H1 (cell line): Measurements from ENCODE around the gene SLC39A9. TPM values are rescaled to one million over a fixed set of nuclear protein-coding genes. Genes with fewer than 3 reads are reported as not detected.

Experiments used
- CTCF ChIA-PET: fragments of 300-600 bp; sonication (Branson Sonifier 250); formaldehyde crosslinking; loops from one replicate; lab custom pipeline; 2021; ENCODE audit not compliant: partially characterized antibody; lab: Charles Lee
- POLR2A ChIA-PET: fragments of 300-600 bp; sonication (Branson Sonifier 250); formaldehyde crosslinking; loops from one replicate; lab custom pipeline; 2021; ENCODE audit warnings: inconsistent platforms; ENCODE audit not compliant: partially characterized antibody; lab: Charles Lee
- DNase-seq, 2 experiments: peaks; one replicate each; pipeline versions ENCODE4 v3.0.0 to v3.0.0-alpha.2; 2010 to 2022; ENCODE audit warnings: low spot score in 2 of 2, low read depth in 1 of 2, mixed read lengths in 1 of 2
- FAIRE-seq: peaks from 2 replicates; lab custom pipeline; 2011; peaks lifted over from hg19 to GRCh38; lab: Jason Lieb, UNC
- H2AFZ ChIP-seq: 2 replicates; pipeline ENCODE4 v1.8.1; 2012; ENCODE audit warnings: low read length, inconsistent platforms
- H2AK5ac ChIP-seq: 2 replicates; pipeline ENCODE4 v1.6.1; 2013; ENCODE audit warnings: low read depth, low read length
- H2BK120ac ChIP-seq: replicated peaks from 2 replicates; pipeline ENCODE3; 2013; ENCODE audit warnings: low read depth, low read length, inconsistent platforms
- H2BK12ac ChIP-seq: 2 replicates; pipeline ENCODE4 v1.6.1; 2013; ENCODE audit warnings: low read depth, low read length
- H2BK15ac ChIP-seq: 2 replicates; pipeline ENCODE4 v1.6.1; 2013; ENCODE audit warnings: low read length
- H2BK20ac ChIP-seq: 2 replicates; pipeline ENCODE4 v1.6.1; 2013; ENCODE audit warnings: low read length
- H2BK5ac ChIP-seq: 2 replicates; pipeline ENCODE4 v1.6.1; 2013; ENCODE audit warnings: low read depth, low read length
- H3K14ac ChIP-seq: 2 replicates; pipeline ENCODE4 v1.6.1; 2013; ENCODE audit warnings: inconsistent platforms; ENCODE audit not compliant: insufficient read length
- H3K18ac ChIP-seq: 2 replicates; pipeline ENCODE4 v1.6.1; 2013; ENCODE audit warnings: low read length; ENCODE audit errors: extremely low read depth
- H3K23ac ChIP-seq: 2 replicates; pipeline ENCODE4 v1.6.1; 2013; ENCODE audit warnings: inconsistent platforms; ENCODE audit not compliant: insufficient read length
- H3K23me2 ChIP-seq: 2 replicates; pipeline ENCODE4 v1.6.1; 2013; ENCODE audit warnings: low read depth, low read length
- H3K27ac ChIP-seq: 2 replicates; pipeline ENCODE4 v1.6.1; 2011; ENCODE audit warnings: low read depth, low read length, inconsistent platforms
- H3K27me3 ChIP-seq, 4 experiments: replicated peaks in 1 of 4; 1 replicate in 1 of 4; 2 replicates in 3 of 4; pipeline versions ENCODE4 v1.6.1 to v1.8.1; 2011 to 2013; ENCODE audit warnings: low read length in 3 of 4, mild to moderate bottlenecking in 3 of 4, inconsistent platforms in 2 of 4, mixed read lengths in 2 of 4, moderate library complexity in 1 of 4; ENCODE audit not compliant: control insufficient read depth in 3 of 4, insufficient read depth in 3 of 4; ENCODE audit errors: extremely low read depth in 1 of 4
- H3K36me3 ChIP-seq, 4 experiments: 2 replicates each; pipeline versions ENCODE4 v1.6.1 to v1.8.1; 2011 to 2013; ENCODE audit warnings: mild to moderate bottlenecking in 4 of 4, low read length in 3 of 4, moderate library complexity in 2 of 4, control low read depth in 1 of 4, inconsistent platforms in 1 of 4; ENCODE audit not compliant: insufficient read depth in 4 of 4, control insufficient read depth in 2 of 4
- H3K4ac ChIP-seq: replicated peaks from 2 replicates; pipeline ENCODE3; 2013; ENCODE audit warnings: low read length, low read depth, mixed read lengths, inconsistent platforms; ENCODE audit not compliant: insufficient read length
- H3K4me1 ChIP-seq, 4 experiments: replicated peaks in 1 of 4; 1 replicate in 1 of 4; 2 replicates in 3 of 4; pipeline versions ENCODE4 v1.6.1 to v1.8.1; 2011 to 2013; ENCODE audit warnings: low read length in 3 of 4, inconsistent platforms in 2 of 4, mixed read lengths in 1 of 4; ENCODE audit not compliant: insufficient read depth in 4 of 4, control insufficient read depth in 3 of 4
- H3K4me2 ChIP-seq, 2 experiments: 2 replicates each; pipeline versions ENCODE4 v1.6.1 to v1.8.1; 2011 to 2013; ENCODE audit warnings: low read depth in 2 of 2, low read length in 2 of 2, control low read depth in 1 of 2, inconsistent platforms in 1 of 2, mild to moderate bottlenecking in 1 of 2; ENCODE audit not compliant: insufficient read depth in 1 of 2
- H3K4me3 ChIP-seq, 4 experiments: fragments of 200-600, 300-600 bp in 1 of 4; sonication (generic), shearing (Covaris generic), sonication (Bioruptor Twin) in 1 of 4; 2 replicates each; pipeline versions ENCODE4 v1.5.1 to v1.8.1; 2011 to 2016; ENCODE audit warnings: low read length in 4 of 4, low read depth in 3 of 4, control low read depth in 2 of 4, inconsistent platforms in 2 of 4, mild to moderate bottlenecking in 2 of 4, mixed read lengths in 1 of 4, moderate library complexity in 1 of 4; ENCODE audit not compliant: insufficient read depth in 2 of 4; ENCODE audit errors: extremely low read depth in 1 of 4
- H3K56ac ChIP-seq: replicated peaks from 2 replicates; pipeline ENCODE3; 2013; ENCODE audit warnings: low read depth, mild to moderate bottlenecking, mixed read lengths, low read length, inconsistent platforms; ENCODE audit not compliant: insufficient read length
- H3K79me1 ChIP-seq: 2 replicates; pipeline ENCODE4 v1.6.1; 2013; ENCODE audit warnings: low read depth, low read length, control low read depth
- H3K79me2 ChIP-seq, 2 experiments: 2 replicates each; pipeline versions ENCODE4 v1.6.1 to v1.8.1; 2012 to 2013; ENCODE audit warnings: low read length in 2 of 2, mild to moderate bottlenecking in 2 of 2, inconsistent platforms in 1 of 2; ENCODE audit not compliant: insufficient read depth in 2 of 2, control insufficient read depth in 1 of 2
- H3K9ac ChIP-seq, 4 experiments: replicated peaks in 1 of 4; 1 replicate in 1 of 4; 2 replicates in 3 of 4; pipeline versions ENCODE4 v1.6.1 to v1.8.1; 2011 to 2013; ENCODE audit warnings: low read depth in 3 of 4, low read length in 3 of 4, control low read depth in 2 of 4, mild to moderate bottlenecking in 2 of 4, moderate library complexity in 2 of 4, inconsistent platforms in 1 of 4; ENCODE audit errors: extremely low read depth in 1 of 4
- H3K9me3 ChIP-seq, 2 experiments: 2 replicates each; pipeline versions ENCODE4 v1.6.1 to v1.8.1; 2012 to 2013; ENCODE audit warnings: mild to moderate bottlenecking in 2 of 2, moderate library complexity in 2 of 2, control low read depth in 1 of 2, inconsistent platforms in 1 of 2, low read depth in 1 of 2, low read length in 1 of 2, mixed read lengths in 1 of 2; ENCODE audit not compliant: insufficient read depth in 2 of 2
- H4K20me1 ChIP-seq, 2 experiments: replicated peaks in 1 of 2; 2 replicates each; pipeline versions ENCODE3 to v1.8.1; 2011 to 2013; ENCODE audit warnings: inconsistent platforms in 2 of 2, low read length in 2 of 2, mild to moderate bottlenecking in 1 of 2; ENCODE audit not compliant: insufficient read depth in 2 of 2, control insufficient read depth in 1 of 2
- H4K5ac ChIP-seq: 2 replicates; pipeline ENCODE4 v1.6.1; 2013; ENCODE audit warnings: low read length, low read depth, mixed read lengths, inconsistent platforms; ENCODE audit not compliant: insufficient read length
- H4K8ac ChIP-seq: 2 replicates; pipeline ENCODE4 v1.8.0; 2013; ENCODE audit warnings: mild to moderate bottlenecking, moderate library complexity, low read length, inconsistent platforms; ENCODE audit not compliant: insufficient read depth; ENCODE audit errors: extremely low read depth
- H4K91ac ChIP-seq: replicated peaks from 2 replicates; pipeline ENCODE3; 2013; ENCODE audit warnings: low read length, mixed read lengths, inconsistent platforms; ENCODE audit not compliant: insufficient read length
- CBX8 ChIP-seq: fragments of 300-800, 300-1000 bp; sonication (generic); IDR thresholded peaks from 2 replicates; pipeline ENCODE4 v1.7.1; 2016; ENCODE audit warnings: low read depth, low read length, borderline replicate concordance
- CTBP2 ChIP-seq: IDR thresholded peaks from 2 replicates; pipeline ENCODE4 v1.7.0; 2011; ENCODE audit warnings: borderline replicate concordance, mild to moderate bottlenecking, moderate library complexity, mixed read lengths, low read length; ENCODE audit not compliant: insufficient read depth, insufficient read length
- EGR1 ChIP-seq: IDR thresholded peaks from 2 replicates; pipeline ENCODE4 v1.6.1; 2011; ENCODE audit warnings: low read depth, low read length, borderline replicate concordance
- EZH2 ChIP-seq: fragments of 200-600 bp; sonication (generic); IDR thresholded peaks from 2 replicates; pipeline ENCODE4 v1.7.1; 2012; ENCODE audit warnings: low read depth, mild to moderate bottlenecking, moderate library complexity, low read length, inconsistent platforms; ENCODE audit not compliant: severe bottlenecking
- GABPA ChIP-seq: IDR thresholded peaks from 2 replicates; pipeline ENCODE4 v1.6.1; 2011; ENCODE audit warnings: mild to moderate bottlenecking, low read length, moderate library complexity, borderline replicate concordance; ENCODE audit not compliant: insufficient read depth
- HDAC2 ChIP-seq, 2 experiments: fragments of 300-600 bp in 1 of 2; sonication (generic) in 1 of 2; IDR thresholded peaks; 2 replicates each; pipeline ENCODE4 v1.6.1; 2011 to 2012; ENCODE audit warnings: low read depth in 2 of 2, low read length in 2 of 2, mild to moderate bottlenecking in 2 of 2, moderate library complexity in 2 of 2, borderline replicate concordance in 1 of 2, inconsistent platforms in 1 of 2
- JUN ChIP-seq: IDR thresholded peaks from 2 replicates; pipeline ENCODE4 v1.6.1; 2011; ENCODE audit warnings: low read depth, mild to moderate bottlenecking, improper control_type of control experiment, low read length
- TAF7 ChIP-seq: optimal IDR thresholded peaks from 2 replicates; pipeline ENCODE3; 2011; ENCODE audit warnings: low read depth, mild to moderate bottlenecking, inconsistent platforms, low read length, moderate library complexity, borderline replicate concordance
- YY1 ChIP-seq: IDR thresholded peaks from 2 replicates; pipeline ENCODE4 v1.6.1; 2011; ENCODE audit warnings: low read depth, mild to moderate bottlenecking, low read length
- WGBS, 2 experiments: shearing (Covaris generic) in 1 of 2; methylation state at CpG; one replicate each; pipeline versions ENCODE4 v1.1.6 to v1.1.7; 2013 to 2015; ENCODE audit warnings: low lambda C conversion rate in 2 of 2, mixed read lengths in 2 of 2, inconsistent platforms in 1 of 2, low coverage in 1 of 2, missing lambda C conversion rate in 1 of 2; ENCODE audit not compliant: insufficient replicate concordance in 2 of 2, insufficient coverage in 1 of 2, insufficient read length in 1 of 2; ENCODE audit errors: extremely low coverage in 1 of 2, missing lambda C conversion rate in 1 of 2; 5-methylcytosine and 5-hydroxymethylcytosine counted together
- polyA plus RNA-seq, 7 experiments: library from polyadenylated mRNA; depleted of rRNA in 3 of 7; stranded (reverse) in 5 of 7; unstranded in 2 of 7; fragments of >200 nt in 5 of 7; fragments of 200-250 nt in 2 of 7; gene quantifications; 1 replicate in 5 of 7; 2 replicates in 1 of 7; 4 replicates in 1 of 7; pipeline versions ENCODE4 v1.2.1 to v1.2.3, GENCODE V29; 2011 to 2013; ENCODE audit warnings: missing spikeins in 2 of 7, mixed read lengths in 2 of 7
- total RNA-seq: library from RNA; stranded (reverse); fragmentation: NEBNext Ultra II Directional; extraction: Animal tissue kit (Norgen Biotek cat#: 25700); gene quantifications from 2 replicates; pipeline ENCODE4 v1.2.1, GENCODE V29; 2021
- TF ChIP-seq, protein P1 (sequence below), 3 experiments: IDR thresholded peaks; 1 replicate in 2 of 3; 2 replicates in 1 of 3; pipeline versions ENCODE4 v1.5.1 to v1.6.1; 2011; ENCODE audit warnings: low read length in 3 of 3, mild to moderate bottlenecking in 3 of 3, inconsistent platforms in 2 of 3, low read depth in 1 of 3, moderate library complexity in 1 of 3; ENCODE audit not compliant: insufficient read depth in 1 of 3; ENCODE audit errors: control extremely low read depth in 1 of 3

SLC39A9 gene
- total and polyA plus RNA-seq, 2 of the 8 experiments (the other 6 are each of a cell fraction or from before 2014, with no cell fraction given) = 31.0 to 44.2 TPM

DNA sequence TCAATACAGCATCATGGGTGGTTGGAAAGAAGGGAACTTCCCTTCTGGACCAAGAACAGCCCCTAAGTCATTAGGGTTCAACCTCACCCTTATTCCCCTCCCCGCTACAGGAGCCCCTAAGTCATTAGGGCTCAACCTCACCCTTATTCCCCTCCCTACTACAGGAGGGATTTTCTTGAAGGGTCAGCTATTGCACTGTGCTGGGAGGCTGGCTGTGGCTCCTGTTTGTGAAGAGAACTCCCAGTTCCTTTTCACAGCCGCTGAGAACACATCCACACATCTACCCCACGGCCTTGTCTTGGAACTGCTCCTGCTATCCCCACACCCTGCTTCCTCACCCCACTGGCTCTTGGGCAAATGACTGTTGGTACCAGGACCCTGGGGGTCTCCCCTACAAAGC lies 45.3 kb upstream of the SLC39A9 start:
- Histone ChIP-seq H2BK12ac (no peak overlapping the region; the same call in 1 of the 2 replicates), H3K9ac (no peak overlapping the region), H3K4me3 (no peak overlapping the region), H2BK120ac (no peak overlapping the region), H3K27me3 (no peaks in the 10 kb centered on the region), H2AFZ (no peak overlapping the region), H3K18ac (no peak overlapping the region), H3K79me2 (no peaks in the 10 kb centered on the region), H2BK20ac (no peak overlapping the region), H2AK5ac (no peak overlapping the region), H3K79me1 (no peaks in the 10 kb centered on the region; the same call in 1 of the 2 replicates), H3K4me2 (no peak overlapping the region), H2BK5ac (no peak overlapping the region), H4K8ac (no peak overlapping the region), H4K91ac (no peak overlapping the region), H3K27ac (no peak overlapping the region), H3K23ac (no peak overlapping the region), H3K14ac (no peak overlapping the region), H3K56ac (no peak overlapping the region), H3K23me2 (no peaks in the 10 kb centered on the region), H3K9me3 (no peaks in the 10 kb centered on the region), H3K36me3 (no peaks in the 10 kb centered on the region), H2BK15ac (no peak overlapping the region), H3K4me1 (peaks cover 0 to 6% (median 2%) of the 10 kb centered on the region in 4 experiments; a peak in 4 of 7 replicates), H3K4ac (no peak overlapping the region), H4K5ac (no peak overlapping the region), H4K20me1 (peaks cover 0 to 1% of the 10 kb centered on the region in 2 experiments)
- FAIRE-seq = no peak
- ChIA-PET CTCF (interaction anchor here (1.2 to 9.8 kb wide), 3 partner anchors 9 to 111 kb away, joined by 3 to 78 read pairs (median 15); no protein-coding TSS in a partner anchor), POLR2A (no interaction called here)
- no peak for DNase-seq
- 98% methylated on average over 3 of the region's 3 CpGs; no CpG with 5 or more reads in 1 of the 2 experiments for WGBS, 2 experiments
- TF ChIP-seq, protein P1, sequence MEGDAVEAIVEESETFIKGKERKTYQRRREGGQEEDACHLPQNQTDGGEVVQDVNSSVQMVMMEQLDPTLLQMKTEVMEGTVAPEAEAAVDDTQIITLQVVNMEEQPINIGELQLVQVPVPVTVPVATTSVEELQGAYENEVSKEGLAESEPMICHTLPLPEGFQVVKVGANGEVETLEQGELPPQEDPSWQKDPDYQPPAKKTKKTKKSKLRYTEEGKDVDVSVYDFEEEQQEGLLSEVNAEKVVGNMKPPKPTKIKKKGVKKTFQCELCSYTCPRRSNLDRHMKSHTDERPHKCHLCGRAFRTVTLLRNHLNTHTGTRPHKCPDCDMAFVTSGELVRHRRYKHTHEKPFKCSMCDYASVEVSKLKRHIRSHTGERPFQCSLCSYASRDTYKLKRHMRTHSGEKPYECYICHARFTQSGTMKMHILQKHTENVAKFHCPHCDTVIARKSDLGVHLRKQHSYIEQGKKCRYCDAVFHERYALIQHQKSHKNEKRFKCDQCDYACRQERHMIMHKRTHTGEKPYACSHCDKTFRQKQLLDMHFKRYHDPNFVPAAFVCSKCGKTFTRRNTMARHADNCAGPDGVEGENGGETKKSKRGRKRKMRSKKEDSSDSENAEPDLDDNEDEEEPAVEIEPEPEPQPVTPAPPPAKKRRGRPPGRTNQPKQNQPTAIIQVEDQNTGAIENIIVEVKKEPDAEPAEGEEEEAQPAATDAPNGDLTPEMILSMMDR (IDR thresholded peaks at IDR 0.05; ENCODE audit: control extremely low read depth in 1 of 3, insufficient read depth in 1 of 3, low read depth in 1 of 3, low read length in 3 of 3) = no peak
- TF ChIP-seq GABPA = no peak
- TF ChIP-seq EGR1 = no peak
- no peak for TF ChIP-seq HDAC2 (IDR thresholded peaks at IDR 0.05; ENCODE audit: borderline replicate concordance in 1 of 2, low read depth in 2 of 2, low read length in 2 of 2)
- no peak for TF ChIP-seq EZH2
- no peak for TF ChIP-seq CTBP2
- TF ChIP-seq CBX8 = no peak
- no peak for TF ChIP-seq JUN
- no peak for TF ChIP-seq YY1
- no peak for TF ChIP-seq TAF7
